ENCODE measurements around the gene ALDH8A1.
A peak's percentile ranks its signal among the peaks of the same experiment; 100 is the strongest.

The ALDH8A1 gene

GRCh38 chr6:134875367-134875766 lies 74.5 kb downstream of the ALDH8A1 start:
- H3K27me3 Mint-ChIP-seq: no peaks in the 10 kb centered on the region
- no peak overlapping the region for H3K4me3 Mint-ChIP-seq
- no peak overlapping the region for H3K27ac Mint-ChIP-seq
- H3K4me1 Mint-ChIP-seq: peaks cover 14% of the 10 kb centered on the region
- H3K9me3 Mint-ChIP-seq: peaks cover 0 to 19% of the 10 kb centered on the region in 2 donors
- DNase-seq (no peak), ATAC-seq (no peak)

GRCh38 chr6:134873500-134874388 lies 76.2 kb downstream of the ALDH8A1 start:
- Mint-ChIP-seq H3K4me3 (no peak overlapping the region), H3K9me3 (peaks cover 0 to 19% of the 10 kb centered on the region in 2 donors), H3K27ac (no peak overlapping the region), H3K27me3 (no peaks in the 10 kb centered on the region), H3K4me1 (peaks cover 14% of the 10 kb centered on the region)
- DNase-seq: no peak
- ATAC-seq: peak; percentile 42

GRCh38 chr6:134870677-134871498 lies 79.0 kb downstream of the ALDH8A1 start:
- H3K4me3 Mint-ChIP-seq: no peak overlapping the region
- H3K4me1 Mint-ChIP-seq: peaks cover 14% of the 10 kb centered on the region
- peak; percentile 45 for ATAC-seq
- H3K9me3 Mint-ChIP-seq: peaks cover 0 to 19% of the 10 kb centered on the region in 2 donors
- no peaks in the 10 kb centered on the region for H3K27me3 Mint-ChIP-seq
- H3K27ac Mint-ChIP-seq: peak overlapping the region in 1 of 2 donors; percentile 61
- DNase-seq: no peak

- DNase-seq: no peak
- H3K27me3 Mint-ChIP-seq: no peaks in the 10 kb centered on the region
- H3K4me3 Mint-ChIP-seq: no peak overlapping the region
- peaks cover 13% of the 10 kb centered on the region for H3K4me1 Mint-ChIP-seq
- H3K9me3 Mint-ChIP-seq: no peaks in the 10 kb centered on the region
- ATAC-seq: no peak
- H3K27ac Mint-ChIP-seq: no peak overlapping the region
These were observed 81.1 kb downstream of the ALDH8A1 start for GRCh38 chr6:134868812-134869211.
